Superior temporal gyrus (tissue), 1 donor: ENCODE data around the gene ZPBP2.
"Not testable (repeated sequence)": the region's sequence is repeated elsewhere in the genome, so short reads cannot be mapped to it uniquely, and the experiment has no call there.

Experiments
- DNase-seq: peaks from one replicate; pipeline ENCODE4 v3.0.0-alpha.2; 2016; ENCODE audit errors: extremely low spot score

ZPBP2 gene

GRCh38 chr17:39855911-39856649 is 11.9 kb upstream of the ZPBP2 start:
- DNase-seq = not testable (repeated sequence)

- no peak for DNase-seq
Measured at GRCh38 chr17:39861235-39861634, 6.8 kb upstream of the ZPBP2 start.

- DNase-seq = no peak
Measured at GRCh38 chr17:39863244-39863917, 4.6 kb upstream of the ZPBP2 start.

- DNase-seq = no peak
Measured at GRCh38 chr17:39863918-39864746, 3.9 kb upstream of the ZPBP2 start, which contains the start of gene IKZF3. IKZF3 (minus strand) TSS chr17:39864312; CDS start chr17:39864126, 186 bp downstream.

- DNase-seq = no peak
Measured at GRCh38 chr17:39866013-39866730, 1.8 kb upstream of the ZPBP2 start.

- no peak for DNase-seq
Measured at GRCh38 chr17:39867084-39867879, 720 bp upstream of the ZPBP2 start.

DNA sequence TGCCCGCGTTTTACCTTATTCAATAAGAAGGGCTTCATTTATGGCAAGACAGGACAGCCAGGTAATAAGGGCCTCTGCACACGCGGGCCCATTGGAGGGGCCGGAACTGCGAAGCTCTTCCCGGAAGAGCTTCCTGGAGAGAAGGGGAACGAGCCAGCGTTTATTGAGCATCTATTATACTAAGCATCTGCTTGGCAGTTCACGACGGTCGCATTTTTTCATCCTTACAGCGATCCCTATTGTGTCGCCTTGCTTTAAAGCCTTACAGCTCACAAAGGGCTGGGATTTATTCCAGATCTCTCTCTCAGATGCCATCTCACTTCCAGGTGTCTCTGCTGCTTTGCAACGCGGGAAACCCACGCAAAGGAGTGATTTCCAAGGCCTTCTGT is 546 bp downstream of the ZPBP2 start:
- DNase-seq = no peak

GRCh38 chr17:39870776-39871175 is 2.8 kb downstream of the ZPBP2 start:
- DNase-seq = no peak

- DNase-seq = no peak
Measured at GRCh38 chr17:39871801-39872200, 3.8 kb downstream of the ZPBP2 start.

DNA sequence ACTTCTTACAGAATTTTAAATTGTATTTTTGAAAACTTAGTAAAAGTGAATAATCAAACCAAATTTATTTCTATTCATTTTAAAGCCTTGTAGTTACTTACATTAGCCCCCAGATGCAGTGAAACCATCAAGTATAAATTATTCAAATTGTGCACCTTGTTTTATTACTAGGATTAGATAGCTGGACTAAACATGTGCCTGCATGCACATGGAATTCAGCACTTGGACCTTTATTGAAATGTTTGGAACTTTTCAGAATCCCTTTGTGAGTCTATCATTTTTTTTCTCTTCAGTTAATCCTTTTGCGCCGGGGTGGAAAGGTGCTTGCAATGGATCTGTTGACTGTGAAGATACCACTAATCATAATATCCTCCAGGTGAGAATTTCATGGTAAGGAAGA is 4.7 kb downstream of the ZPBP2 start:
- no peak for DNase-seq

DNA sequence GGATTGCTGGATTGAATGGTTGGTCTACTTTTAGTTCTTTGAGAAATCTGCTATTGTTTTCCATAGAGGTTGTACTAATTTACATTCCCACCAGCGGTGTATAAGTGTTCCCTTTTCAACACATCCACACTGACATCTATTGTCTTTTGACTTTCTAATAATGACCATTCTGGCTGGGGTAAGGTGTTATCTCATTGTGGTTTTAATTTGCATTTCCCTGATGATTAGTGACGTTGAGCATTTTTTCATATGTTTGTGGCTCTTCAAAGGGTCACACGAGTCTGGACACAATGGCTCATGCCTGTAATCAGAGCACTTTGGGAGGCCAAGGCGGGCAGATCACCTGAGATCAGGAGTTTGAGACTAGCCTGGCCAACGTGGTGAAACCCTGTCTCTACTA is 18.1 kb downstream of the ZPBP2 start:
- not testable (repeated sequence) for DNase-seq

DNA sequence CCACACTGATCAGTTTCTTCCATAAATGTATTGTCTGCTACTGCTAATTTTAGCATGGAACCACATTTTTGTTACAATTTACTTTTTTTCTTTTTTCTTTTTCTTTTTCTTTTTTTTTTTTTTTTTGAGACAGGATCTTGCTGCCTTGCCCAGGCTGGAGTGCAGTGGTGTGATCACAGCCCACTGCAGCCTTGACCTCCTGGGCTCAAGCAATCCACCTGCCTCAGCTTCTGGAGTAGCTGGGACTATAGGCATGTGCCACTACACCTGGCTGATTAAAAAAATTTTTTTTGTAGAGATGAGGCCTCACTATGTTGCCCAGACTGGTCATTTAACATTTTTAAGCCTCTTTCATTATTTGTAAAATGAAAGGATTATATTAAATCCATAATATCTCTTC is 19.1 kb downstream of the ZPBP2 start:
- DNase-seq = no peak

GRCh38 chr17:39889200-39889599 is 21.2 kb downstream of the ZPBP2 start:
- no peak for DNase-seq

GRCh38 chr17:39894681-39895376 is 26.8 kb downstream of the ZPBP2 start:
- DNase-seq = no peak

DNA sequence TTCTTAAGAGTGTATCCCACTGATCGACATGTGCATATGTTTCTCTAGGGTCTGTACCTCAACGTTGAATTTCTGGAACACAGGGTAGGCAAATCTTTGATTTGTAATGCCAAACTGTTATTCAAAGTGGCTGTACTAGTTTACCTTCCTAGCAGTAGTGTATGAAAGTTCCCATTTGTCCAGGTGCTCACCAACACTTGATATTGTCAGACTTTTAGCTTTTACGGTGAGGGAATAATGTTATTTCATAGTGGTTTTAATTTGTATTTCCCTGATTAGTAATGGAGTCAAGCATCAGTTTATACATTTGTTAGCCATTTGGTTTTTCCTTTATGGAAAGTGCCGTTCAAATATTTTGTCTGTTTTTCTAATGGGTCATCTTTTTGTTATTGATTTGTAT is 30.1 kb downstream of the ZPBP2 start:
- no peak for DNase-seq

GRCh38 chr17:39899215-39899614 is 31.2 kb downstream of the ZPBP2 start:
- no peak for DNase-seq

- not testable (repeated sequence) for DNase-seq
Measured at GRCh38 chr17:39902027-39902426, 34.0 kb downstream of the ZPBP2 start.

DNA sequence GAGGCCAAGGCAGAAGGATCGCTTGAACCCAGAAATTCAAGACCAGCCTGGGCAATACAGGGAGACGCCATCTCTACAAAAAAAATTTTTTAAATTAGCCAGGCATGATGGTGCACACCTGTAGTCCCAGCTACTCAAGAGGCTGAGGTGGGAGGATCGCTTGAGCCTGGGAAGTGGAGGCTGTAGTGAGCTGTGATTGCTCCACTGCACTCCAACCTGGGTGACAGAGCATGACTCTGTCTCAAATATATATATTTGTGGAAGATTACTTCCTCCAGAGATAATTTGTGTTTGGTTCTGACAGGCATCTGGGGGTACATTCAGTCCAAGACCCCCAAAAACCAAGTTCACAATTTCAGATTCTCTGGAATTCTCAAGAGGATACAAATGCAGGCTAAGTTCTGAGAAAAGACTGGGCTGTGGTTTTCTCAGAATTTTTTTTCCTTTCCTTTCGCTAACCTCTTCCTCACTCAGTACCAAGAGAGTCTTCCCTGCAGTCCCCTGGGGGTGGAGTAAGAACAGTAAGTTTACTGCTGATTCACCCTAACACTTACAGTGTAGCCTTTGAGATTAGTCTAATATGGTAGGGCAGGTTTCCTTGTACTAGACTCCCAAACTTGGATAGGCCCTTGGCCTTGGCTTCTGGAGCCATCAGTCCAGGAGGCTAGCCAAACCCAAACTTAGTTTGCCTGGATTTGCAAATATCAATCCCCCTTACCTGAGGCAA is 35.3 kb downstream of the ZPBP2 start:
- DNase-seq = no peak

DNA sequence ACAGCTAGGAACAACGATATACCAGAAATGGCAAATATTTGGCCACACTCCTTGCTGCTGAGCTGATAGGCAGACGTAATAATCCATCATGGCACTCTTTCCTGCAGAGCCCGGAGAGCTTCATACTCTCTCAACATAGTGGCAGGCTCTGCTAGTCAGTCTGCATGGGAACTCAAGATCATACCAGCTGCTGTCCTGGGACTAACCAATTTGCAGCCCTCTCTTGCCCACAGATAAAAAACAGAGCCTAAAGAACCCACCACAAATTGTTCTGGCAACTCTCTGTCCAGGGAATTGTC is 36.9 kb downstream of the ZPBP2 start:
- DNase-seq = no peak

DNA sequence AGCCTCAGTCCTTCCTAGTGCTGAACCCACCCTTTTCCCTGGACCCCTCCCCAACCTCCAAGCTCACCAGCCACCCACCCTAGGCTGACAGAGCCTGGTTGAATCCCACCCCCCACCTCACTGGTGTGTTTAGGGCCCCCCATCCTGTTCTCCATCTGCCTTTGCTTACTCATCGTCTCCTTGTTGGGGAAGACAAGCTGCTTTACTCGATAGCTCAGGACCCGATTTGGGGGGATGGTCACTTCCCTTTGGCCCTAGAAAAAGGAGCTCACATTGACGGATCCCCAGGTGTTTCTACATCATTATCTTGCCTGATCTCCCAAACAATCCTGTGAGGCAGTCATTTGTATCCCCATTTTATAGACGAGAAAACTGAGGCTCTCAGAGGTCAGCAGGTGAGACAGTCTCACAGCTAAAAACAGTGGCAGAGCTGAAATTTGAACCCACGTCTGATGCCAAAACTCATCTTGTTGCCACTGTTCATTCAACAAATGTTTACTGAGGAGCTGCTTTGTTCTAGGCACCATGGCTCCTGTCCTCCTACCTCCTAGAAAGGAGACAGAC is 40.9 kb downstream of the ZPBP2 start:
- DNase-seq = no peak
